ENCODE results near the gene KRT31. TPM values are rescaled to one million over a fixed set of nuclear protein-coding genes. Genes with fewer than 3 reads are reported as not detected.

Gene KRT31
- total and polyA plus RNA-seq, 2 of the 8 experiments (the other 6 are each of a cell fraction or from before 2014, with no cell fraction given), result not detected

- no peak overlapping the region for H2BK20ac ChIP-seq (ENCODE audit: low read length)
- H2AK5ac ChIP-seq (ENCODE audit: low read depth, low read length), result no peak overlapping the region
- ChIA-PET POLR2A (ENCODE audit: partially characterized antibody) (no interaction called here), CTCF (ENCODE audit: partially characterized antibody) (no interaction called here)
- no peaks in the 10 kb centered on the region for H3K23me2 ChIP-seq (ENCODE audit: low read depth, low read length)
- no peak overlapping the region for H4K8ac ChIP-seq (ENCODE audit: extremely low read depth, insufficient read depth, low read length)
- H4K5ac ChIP-seq (ENCODE audit: insufficient read length, low read depth, low read length), result no peak overlapping the region
- no peaks in the 10 kb centered on the region for H3K27me3 ChIP-seq (replicated peaks in 1 of 4; ENCODE audit: control insufficient read depth in 3 of 4, extremely low read depth in 1 of 4, insufficient read depth in 3 of 4, low read length in 3 of 4)
- no peaks in the 10 kb centered on the region for H3K79me1 ChIP-seq (ENCODE audit: low read depth, low read length)
- no peaks in the 10 kb centered on the region for H3K36me3 ChIP-seq (ENCODE audit: control insufficient read depth in 2 of 4, insufficient read depth in 4 of 4, low read length in 3 of 4)
- H2BK12ac ChIP-seq (ENCODE audit: low read depth, low read length), result no peak overlapping the region
- H2BK120ac ChIP-seq (replicated peaks; ENCODE audit: low read depth, low read length), result no peak overlapping the region
- no peak overlapping the region for H3K56ac ChIP-seq (replicated peaks; ENCODE audit: insufficient read length, low read depth, low read length)
- H3K9ac ChIP-seq (replicated peaks in 1 of 4; ENCODE audit: extremely low read depth in 1 of 4, low read depth in 3 of 4, low read length in 3 of 4), result no peak overlapping the region
- H3K18ac ChIP-seq (ENCODE audit: extremely low read depth, low read length), result no peak overlapping the region
- no peak for FAIRE-seq
- no peak overlapping the region for H3K14ac ChIP-seq (ENCODE audit: insufficient read length)
- H3K4me2 ChIP-seq (ENCODE audit: insufficient read depth in 1 of 2, low read depth in 2 of 2, low read length in 2 of 2), result no peak overlapping the region
- H4K91ac ChIP-seq (replicated peaks; ENCODE audit: insufficient read length, low read length), result no peak overlapping the region
- H2BK5ac ChIP-seq (ENCODE audit: low read depth, low read length), result no peak overlapping the region
- H3K79me2 ChIP-seq (ENCODE audit: control insufficient read depth in 1 of 2, insufficient read depth in 2 of 2, low read length in 2 of 2), result no peaks in the 10 kb centered on the region
- H3K4ac ChIP-seq (replicated peaks; ENCODE audit: insufficient read length, low read depth, low read length), result no peak overlapping the region
- H2AFZ ChIP-seq (ENCODE audit: low read length), result no peak overlapping the region
- no peaks in the 10 kb centered on the region for H3K9me3 ChIP-seq (ENCODE audit: insufficient read depth in 2 of 2, low read depth in 1 of 2, low read length in 1 of 2)
- no peak overlapping the region for H3K4me3 ChIP-seq (ENCODE audit: extremely low read depth in 1 of 4, insufficient read depth in 2 of 4, low read depth in 3 of 4, low read length in 4 of 4)
- H4K20me1 ChIP-seq (replicated peaks in 1 of 2; ENCODE audit: control insufficient read depth in 1 of 2, insufficient read depth in 2 of 2, low read length in 2 of 2), result no peaks in the 10 kb centered on the region
- no peak overlapping the region for H3K23ac ChIP-seq (ENCODE audit: insufficient read length)
- no peaks in the 10 kb centered on the region; a peak in 1 of 7 replicates for H3K4me1 ChIP-seq (replicated peaks in 1 of 4; ENCODE audit: control insufficient read depth in 3 of 4, insufficient read depth in 4 of 4, low read length in 3 of 4)
- 87% methylated on average over 4 of the region's 4 CpGs; no CpG with 5 or more reads in 1 of the 2 experiments for WGBS, 2 experiments (ENCODE audit: extremely low coverage in 1 of 2, insufficient coverage in 1 of 2, insufficient read length in 1 of 2, insufficient replicate concordance in 2 of 2, low coverage in 1 of 2, low lambda C conversion rate in 2 of 2, missing lambda C conversion rate in 1 of 2)
- TF ChIP-seq SIRT6 (IDR thresholded peaks at IDR 0.05; ENCODE audit: low read length), result no peak
- no peak overlapping the region for H2BK15ac ChIP-seq (ENCODE audit: low read length)
- DNase-seq (ENCODE audit: low read depth in 1 of 2, low spot score in 2 of 2), result no peak
- H3K27ac ChIP-seq (ENCODE audit: low read depth, low read length), result no peak overlapping the region
Observed at GRCh38 chr17:41421617-41422016, 24.2 kb upstream of the KRT31 start.
